Transverse colon (tissue), 4 donors: ENCODE results near the gene TUT4.

ENCODE experiments used
- POLR2A ChIP-seq: fragments of 450-650 bp; IDR thresholded peaks from one replicate; pipeline ENCODE4 v1.6.1; 2016; ENCODE audit warnings: antibody characterized with exemption, mild to moderate bottlenecking, moderate library complexity
- POLR2AphosphoS5 ChIP-seq, 3 donors: sonication (generic); formaldehyde crosslinking; IDR thresholded peaks; one replicate each; pipeline ENCODE4 v1.6.1; 2016; ENCODE audit warnings: antibody characterized with exemption in 3 of 3
- TF ChIP-seq, protein P1 (sequence below), 5 experiments: fragments of 200-600 bp in 3 of 5; fragments of 450-650 bp in 2 of 5; sonication (generic) in 3 of 5; IDR thresholded peaks; 1 replicate in 2 of 5; 2 replicates in 3 of 5; pipeline ENCODE4 v1.5.1; 2016 to 2017; ENCODE audit warnings: antibody characterized with exemption in 5 of 5, inconsistent platforms in 3 of 5, mild to moderate bottlenecking in 2 of 5, moderate library complexity in 1 of 5

GRCh38 chr1:52598729-52599128, 45.8 kb upstream of the TUT4 start:
- TF ChIP-seq POLR2A, result no peak
- TF ChIP-seq, protein P1, sequence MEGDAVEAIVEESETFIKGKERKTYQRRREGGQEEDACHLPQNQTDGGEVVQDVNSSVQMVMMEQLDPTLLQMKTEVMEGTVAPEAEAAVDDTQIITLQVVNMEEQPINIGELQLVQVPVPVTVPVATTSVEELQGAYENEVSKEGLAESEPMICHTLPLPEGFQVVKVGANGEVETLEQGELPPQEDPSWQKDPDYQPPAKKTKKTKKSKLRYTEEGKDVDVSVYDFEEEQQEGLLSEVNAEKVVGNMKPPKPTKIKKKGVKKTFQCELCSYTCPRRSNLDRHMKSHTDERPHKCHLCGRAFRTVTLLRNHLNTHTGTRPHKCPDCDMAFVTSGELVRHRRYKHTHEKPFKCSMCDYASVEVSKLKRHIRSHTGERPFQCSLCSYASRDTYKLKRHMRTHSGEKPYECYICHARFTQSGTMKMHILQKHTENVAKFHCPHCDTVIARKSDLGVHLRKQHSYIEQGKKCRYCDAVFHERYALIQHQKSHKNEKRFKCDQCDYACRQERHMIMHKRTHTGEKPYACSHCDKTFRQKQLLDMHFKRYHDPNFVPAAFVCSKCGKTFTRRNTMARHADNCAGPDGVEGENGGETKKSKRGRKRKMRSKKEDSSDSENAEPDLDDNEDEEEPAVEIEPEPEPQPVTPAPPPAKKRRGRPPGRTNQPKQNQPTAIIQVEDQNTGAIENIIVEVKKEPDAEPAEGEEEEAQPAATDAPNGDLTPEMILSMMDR (IDR thresholded peaks at IDR 0.05), result no peak
- no peak for TF ChIP-seq POLR2AphosphoS5 (IDR thresholded peaks at IDR 0.05)
